Adrenal gland (tissue), 5 donors: ENCODE data around the gene AGBL1.

Experiments
- CTCF ChIP-seq, 6 experiments: fragments of 450-650 bp in 4 of 6; fragments of 200-600 bp in 2 of 6; sonication (generic) in 1 of 6; IDR thresholded peaks; 1 replicate in 5 of 6; 2 replicates in 1 of 6; pipeline versions ENCODE4 v1.5.1 to v1.8.0; 2016 to 2021; ENCODE audit warnings: antibody characterized with exemption in 6 of 6, mild to moderate bottlenecking in 2 of 6, moderate library complexity in 1 of 6
- POLR2A ChIP-seq, 2 donors: fragments of 450-650 bp; IDR thresholded peaks; one replicate each; pipeline ENCODE4 v1.6.1; 2017; ENCODE audit warnings: antibody characterized with exemption in 2 of 2, mild to moderate bottlenecking in 2 of 2, moderate library complexity in 1 of 2
- donor health status: DM: no; HTN: no; CAD: no.

- TF ChIP-seq CTCF (IDR thresholded peaks at IDR 0.05): no peak
- no peak for TF ChIP-seq POLR2A (IDR thresholded peaks at IDR 0.05)
Measured at GRCh38 chr15:86044981-86045380, 34.7 kb upstream of the AGBL1 start.
